K562 (cell line): ENCODE data around the gene RNPEPL1.

Source experiments
- BHLHE40 ChIP-seq: IDR thresholded peaks from 2 replicates; pipeline ENCODE4 v1.6.1; 2011; ENCODE audit warnings: low read length, improper control_type of control experiment
- EP300 ChIP-seq: IDR thresholded peaks from 2 replicates; pipeline ENCODE4 v1.6.1; 2012; ENCODE audit warnings: low read length, improper control_type of control experiment
- MAZ ChIP-seq, 2 experiments: fragments of 450-650 bp in 1 of 2; sonication (generic) in 1 of 2; formaldehyde crosslinking; IDR thresholded peaks in 1 of 2; conservative IDR thresholded peaks in 1 of 2; 2 replicates each; pipeline versions ENCODE4 v1.4.0 to v1.5.0; 2020; ENCODE audit warnings: mild to moderate bottlenecking in 1 of 2, missing genetic modification reagents in 1 of 2
- NR2F6 ChIP-seq: fragments of 450-650 bp; formaldehyde crosslinking; IDR thresholded peaks from 2 replicates; pipeline ENCODE4 v1.4.0; 2020; ENCODE audit warnings: mild to moderate bottlenecking
- ZNF586 ChIP-seq: fragments of 450-650 bp; formaldehyde crosslinking; conservative IDR thresholded peaks from 2 replicates; pipeline ENCODE4 v1.4.0; 2020; ENCODE audit warnings: mild to moderate bottlenecking, moderate library complexity
- TF ChIP-seq, protein P1 (sequence below): IDR thresholded peaks from 2 replicates; pipeline ENCODE4 v1.6.1; 2016; ENCODE audit warnings: missing genetic modification characterization, missing compliant biosample characterization
- TF ChIP-seq, protein P2 (sequence below), 3 experiments: IDR thresholded peaks in 2 of 3; conservative IDR thresholded peaks in 1 of 3; 2 replicates each; pipeline ENCODE4 v1.5.1; 2011 to 2012; ENCODE audit warnings: low read length in 3 of 3, mild to moderate bottlenecking in 3 of 3, control low read depth in 2 of 3, improper control_type of control experiment in 1 of 3, inconsistent platforms in 1 of 3, low read depth in 1 of 3, mixed read lengths in 1 of 3, moderate library complexity in 1 of 3; ENCODE audit not compliant: insufficient read depth in 2 of 3

DNA sequence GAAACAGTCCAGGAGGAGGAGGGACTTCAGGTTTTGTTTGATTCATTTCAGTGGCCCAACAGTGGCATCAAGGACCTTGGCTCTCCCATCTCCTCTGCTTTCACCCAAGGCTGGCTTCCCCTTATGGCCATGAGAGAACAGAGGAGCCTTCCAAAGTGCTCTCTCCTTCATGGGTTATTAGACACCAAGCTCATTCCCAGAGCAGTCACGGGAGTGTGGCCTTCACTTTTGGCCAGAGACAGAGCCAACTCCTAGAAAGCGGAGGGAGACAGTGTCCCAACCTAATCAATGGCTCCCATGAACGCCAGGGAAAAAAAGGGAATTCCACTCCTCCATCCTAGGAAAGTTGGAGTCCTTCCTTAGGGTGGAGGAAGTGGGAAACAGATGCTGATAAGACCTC, 9.0 kb upstream of the RNPEPL1 start:
- TF ChIP-seq EP300 = no peak
- no peak for TF ChIP-seq ZNF586 (CRISPR knock-in tag)
- TF ChIP-seq MAZ (CRISPR knock-in tag; conservative IDR thresholded peaks at IDR 0.05 in 1 of 2, IDR thresholded peaks at IDR 0.05 in 1 of 2) = no peak
- TF ChIP-seq BHLHE40 = no peak
- TF ChIP-seq, protein P1, sequence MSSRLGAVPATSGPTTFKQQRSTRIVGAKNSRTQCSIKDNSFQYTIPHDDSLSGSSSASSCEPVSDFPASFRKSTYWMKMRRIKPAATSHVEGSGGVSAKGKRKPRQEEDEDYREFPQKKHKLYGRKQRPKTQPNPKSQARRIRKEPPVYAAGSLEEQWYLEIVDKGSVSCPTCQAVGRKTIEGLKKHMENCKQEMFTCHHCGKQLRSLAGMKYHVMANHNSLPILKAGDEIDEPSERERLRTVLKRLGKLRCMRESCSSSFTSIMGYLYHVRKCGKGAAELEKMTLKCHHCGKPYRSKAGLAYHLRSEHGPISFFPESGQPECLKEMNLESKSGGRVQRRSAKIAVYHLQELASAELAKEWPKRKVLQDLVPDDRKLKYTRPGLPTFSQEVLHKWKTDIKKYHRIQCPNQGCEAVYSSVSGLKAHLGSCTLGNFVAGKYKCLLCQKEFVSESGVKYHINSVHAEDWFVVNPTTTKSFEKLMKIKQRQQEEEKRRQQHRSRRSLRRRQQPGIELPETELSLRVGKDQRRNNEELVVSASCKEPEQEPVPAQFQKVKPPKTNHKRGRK (tag) = no peak
- TF ChIP-seq, protein P2, sequence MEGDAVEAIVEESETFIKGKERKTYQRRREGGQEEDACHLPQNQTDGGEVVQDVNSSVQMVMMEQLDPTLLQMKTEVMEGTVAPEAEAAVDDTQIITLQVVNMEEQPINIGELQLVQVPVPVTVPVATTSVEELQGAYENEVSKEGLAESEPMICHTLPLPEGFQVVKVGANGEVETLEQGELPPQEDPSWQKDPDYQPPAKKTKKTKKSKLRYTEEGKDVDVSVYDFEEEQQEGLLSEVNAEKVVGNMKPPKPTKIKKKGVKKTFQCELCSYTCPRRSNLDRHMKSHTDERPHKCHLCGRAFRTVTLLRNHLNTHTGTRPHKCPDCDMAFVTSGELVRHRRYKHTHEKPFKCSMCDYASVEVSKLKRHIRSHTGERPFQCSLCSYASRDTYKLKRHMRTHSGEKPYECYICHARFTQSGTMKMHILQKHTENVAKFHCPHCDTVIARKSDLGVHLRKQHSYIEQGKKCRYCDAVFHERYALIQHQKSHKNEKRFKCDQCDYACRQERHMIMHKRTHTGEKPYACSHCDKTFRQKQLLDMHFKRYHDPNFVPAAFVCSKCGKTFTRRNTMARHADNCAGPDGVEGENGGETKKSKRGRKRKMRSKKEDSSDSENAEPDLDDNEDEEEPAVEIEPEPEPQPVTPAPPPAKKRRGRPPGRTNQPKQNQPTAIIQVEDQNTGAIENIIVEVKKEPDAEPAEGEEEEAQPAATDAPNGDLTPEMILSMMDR (IDR thresholded peaks at IDR 0.05 in 2 of 3, conservative IDR thresholded peaks at IDR 0.05 in 1 of 3; ENCODE audit: insufficient read depth in 2 of 3, low read depth in 1 of 3, low read length in 3 of 3) = no peak
- no peak for TF ChIP-seq NR2F6 (CRISPR knock-in tag)
